ENCODE results near the gene ZNF813. TPM values are rescaled to one million over a fixed set of nuclear protein-coding genes. Genes with fewer than 3 reads are reported as not detected.

ZNF813 gene
- total RNA-seq, 1 experiment from 2014 or later, result 6.3 TPM

DNA sequence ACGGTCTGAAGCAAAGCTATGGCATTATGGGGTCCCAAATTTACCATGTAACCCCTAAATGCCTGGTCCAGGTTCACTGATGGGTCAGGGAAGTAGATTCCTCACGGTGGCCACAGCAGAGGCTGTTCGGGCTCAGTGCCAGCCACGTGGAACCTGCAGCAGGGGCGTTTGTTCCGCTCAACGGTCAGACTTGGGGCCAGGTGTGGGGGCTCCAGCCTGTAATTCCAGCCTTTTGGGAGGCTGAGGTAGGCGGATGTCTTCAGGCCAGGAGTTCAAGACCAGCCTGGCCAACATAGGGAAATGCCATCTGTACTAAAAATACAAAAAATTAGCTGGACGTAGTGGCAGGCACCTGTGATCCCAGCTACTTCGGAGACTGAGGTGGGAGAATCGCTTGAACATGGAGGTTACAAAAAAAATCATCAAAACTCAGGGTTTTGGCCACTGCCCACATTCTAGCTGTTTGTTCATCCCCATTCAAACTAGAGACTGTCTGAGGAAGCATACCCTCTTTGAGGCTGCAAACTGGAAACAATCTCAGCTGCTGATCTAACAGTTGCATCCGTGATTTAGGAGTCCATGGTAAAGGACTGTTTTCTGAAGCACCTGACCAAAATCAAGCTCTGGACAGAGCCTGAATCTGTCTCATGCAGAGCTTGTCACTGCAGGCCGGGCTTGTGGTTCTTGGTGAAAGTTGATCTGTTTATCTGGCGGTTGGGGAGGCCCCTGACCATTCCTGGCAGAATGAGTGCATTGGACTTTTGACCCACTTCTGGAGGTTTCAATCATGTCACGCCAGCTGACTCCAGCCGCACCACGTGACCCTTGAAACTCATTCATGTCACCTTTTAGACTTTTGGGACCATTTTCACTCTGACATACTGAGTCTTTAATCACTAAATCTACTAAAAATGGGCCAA, 40.2 kb downstream of the ZNF813 start:
- no peak overlapping the region for H3K27ac ChIP-seq
- CTCF ChIA-PET, result interaction anchor here (0.5 to 0.6 kb wide), 2 partner anchors 36 to 1535 kb away, joined by 3 to 9 read pairs; no protein-coding TSS in a partner anchor
- no peaks in the 10 kb centered on the region for H3K27me3 ChIP-seq (ENCODE audit: insufficient read depth, low read depth)
- H3K4me1 ChIP-seq (replicated peaks; ENCODE audit: insufficient read depth), result 0 out of 2 replicates have a peak, but pooled peaks cover 3% of the 10 kb centered on the region
- intact Hi-C loops (cut with micrococcal nuclease; ENCODE audit: unreplicated experiment), result no loop called here
- H3K36me3 ChIP-seq (ENCODE audit: low read depth), result no peaks in the 10 kb centered on the region
- H3K79me2 ChIP-seq (ENCODE audit: low read depth), result no peaks in the 10 kb centered on the region
- peak in 1 of 2 experiments; percentile 12 for DNase-seq
- H3F3A ChIP-seq (ENCODE audit: insufficient read depth, low read depth), result no peaks in the 10 kb centered on the region
- H3K4me3 ChIP-seq, result no peak overlapping the region
- TF ChIP-seq EZH2 (IDR thresholded peaks at IDR 0.05; ENCODE audit: low read depth) (no peak), CTCF (conservative IDR thresholded peaks at IDR 0.05) (no peak)
- POLR2A ChIA-PET (ENCODE audit: unreplicated experiment), result interaction anchor here (0.6 kb wide), 1 partner anchor 1817 kb away, joined by 3 read pairs; no protein-coding TSS in a partner anchor
- H2AFZ ChIP-seq, result peak overlapping the region; percentile 24; the same call in 1 of the 2 replicates
- no peaks in the 10 kb centered on the region for H4K20me1 ChIP-seq (ENCODE audit: insufficient read depth)
- no TSS peak for BruUV-seq (replicated peaks)
- H3K9me3 ChIP-seq (ENCODE audit: insufficient read depth, low read depth), result no peaks in the 10 kb centered on the region
- no peak overlapping the region for H3K4me2 ChIP-seq
- H3K9me2 ChIP-seq (ENCODE audit: insufficient read depth), result no peaks in the 10 kb centered on the region

DNA sequence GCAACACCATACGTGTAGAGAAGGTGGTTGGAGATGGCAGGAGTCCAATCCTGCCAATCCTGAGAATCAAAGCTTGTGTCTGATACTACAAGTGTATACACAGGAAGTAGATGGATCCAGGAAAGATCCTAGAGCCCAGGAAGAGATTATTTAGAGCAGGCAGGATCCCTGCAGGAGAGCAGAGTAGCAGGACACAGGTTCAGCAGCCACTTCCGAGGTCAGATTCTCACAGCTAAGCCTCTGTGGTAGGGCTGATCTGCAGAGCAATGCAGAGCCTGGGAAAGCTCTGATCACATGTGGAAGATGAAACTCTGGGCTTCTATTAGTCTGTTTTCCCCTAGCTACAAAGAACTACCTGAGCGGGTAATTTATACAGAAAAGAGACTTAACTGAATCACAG, 41.9 kb downstream of the ZNF813 start:
- Histone ChIP-seq H3K9me3 (ENCODE audit: insufficient read depth, low read depth) (no peaks in the 10 kb centered on the region), H3K4me2 (no peak overlapping the region), H3K79me2 (ENCODE audit: low read depth) (no peaks in the 10 kb centered on the region), H3F3A (ENCODE audit: insufficient read depth, low read depth) (no peaks in the 10 kb centered on the region), H2AFZ (no peak overlapping the region), H3K4me3 (no peak overlapping the region), H3K9me2 (ENCODE audit: insufficient read depth) (no peaks in the 10 kb centered on the region), H3K4me1 (replicated peaks; ENCODE audit: insufficient read depth) (0 out of 2 replicates have a peak, but pooled peaks cover 3% of the 10 kb centered on the region), H3K27me3 (ENCODE audit: insufficient read depth, low read depth) (no peaks in the 10 kb centered on the region), H3K36me3 (ENCODE audit: low read depth) (no peaks in the 10 kb centered on the region), H3K27ac (no peak overlapping the region), H4K20me1 (ENCODE audit: insufficient read depth) (no peaks in the 10 kb centered on the region)
- no peak for TF ChIP-seq CTCF (conservative IDR thresholded peaks at IDR 0.05)
- TF ChIP-seq EZH2 (IDR thresholded peaks at IDR 0.05; ENCODE audit: low read depth), result no peak
- intact Hi-C loops (cut with micrococcal nuclease; ENCODE audit: unreplicated experiment), result no loop called here
- ChIA-PET CTCF (no interaction called here), POLR2A (ENCODE audit: unreplicated experiment) (no interaction called here)
- DNase-seq, result no peak
- no TSS peak for BruUV-seq (replicated peaks)

DNA sequence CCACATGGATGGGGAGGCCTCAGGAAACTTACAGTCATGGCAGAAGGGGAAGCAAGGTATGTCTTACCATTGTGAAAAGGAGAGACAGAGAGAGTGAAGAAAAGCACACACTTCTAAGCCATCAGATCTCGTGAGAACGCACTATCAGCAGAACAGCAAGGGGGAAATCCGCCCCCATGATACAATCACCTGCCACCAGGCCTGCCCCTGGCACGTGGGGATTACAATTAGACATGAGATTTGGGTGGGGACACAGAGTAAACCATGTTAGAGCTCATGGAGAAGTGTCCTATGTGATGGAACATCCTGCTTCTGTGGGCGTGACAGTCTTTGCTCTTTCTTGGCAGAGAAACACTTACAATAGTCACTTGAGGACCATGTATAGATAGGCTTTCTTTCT, 42.3 kb downstream of the ZNF813 start:
- no peaks in the 10 kb centered on the region for H3K4me1 ChIP-seq (replicated peaks; ENCODE audit: insufficient read depth)
- intact Hi-C loops (cut with micrococcal nuclease; ENCODE audit: unreplicated experiment), result loop anchor here (10.0 kb wide), 1 partner anchor 75 kb away; the partner anchor contains the start of gene ZNF761
- TF ChIP-seq CTCF (conservative IDR thresholded peaks at IDR 0.05) (no peak), EZH2 (IDR thresholded peaks at IDR 0.05; ENCODE audit: low read depth) (no peak)
- BruUV-seq (replicated peaks), result no TSS peak
- CTCF ChIA-PET, result no interaction called here
- no peak overlapping the region for H3K4me2 ChIP-seq
- no peak for DNase-seq
- H3K79me2 ChIP-seq (ENCODE audit: low read depth), result no peaks in the 10 kb centered on the region
- no peaks in the 10 kb centered on the region for H4K20me1 ChIP-seq (ENCODE audit: insufficient read depth)
- no peaks in the 10 kb centered on the region for H3K27me3 ChIP-seq (ENCODE audit: insufficient read depth, low read depth)
- H3K27ac ChIP-seq, result no peak overlapping the region
- H3F3A ChIP-seq (ENCODE audit: insufficient read depth, low read depth), result no peaks in the 10 kb centered on the region
- no peaks in the 10 kb centered on the region for H3K9me2 ChIP-seq (ENCODE audit: insufficient read depth)
- no peak overlapping the region for H3K4me3 ChIP-seq
- H2AFZ ChIP-seq, result no peak overlapping the region
- H3K9me3 ChIP-seq (ENCODE audit: insufficient read depth, low read depth), result no peaks in the 10 kb centered on the region
- POLR2A ChIA-PET (ENCODE audit: unreplicated experiment), result no interaction called here
- H3K36me3 ChIP-seq (ENCODE audit: low read depth), result no peaks in the 10 kb centered on the region

Data from PC-9 (cell line).